Osteocyte (in vitro differentiated cells): ENCODE measurements around the gene CCDC80. TPM values are rescaled to one million over a fixed set of nuclear protein-coding genes. Genes with fewer than 3 reads are reported as not detected.
A peak's percentile ranks its signal among the peaks of the same experiment; 100 is the strongest.

Experiments
- DNase-seq: peaks from one replicate; pipeline ENCODE4 v3.0.0; 2021; ENCODE audit warnings: mixed read lengths; ENCODE audit not compliant: unreplicated experiment; ENCODE audit errors: extremely low spot score
- H3K27ac Mint-ChIP-seq: one replicate; pipeline ENCODE4 v1.8.0; 2021; ENCODE audit warnings: mild to moderate bottlenecking, mixed read lengths; ENCODE audit not compliant: unreplicated experiment
- H3K27me3 Mint-ChIP-seq: one replicate; pipeline ENCODE4 v1.8.0; 2021; ENCODE audit warnings: mixed read lengths; ENCODE audit not compliant: unreplicated experiment
- H3K36me3 Mint-ChIP-seq: one replicate; pipeline ENCODE4 v1.8.0; 2021; ENCODE audit warnings: mixed read lengths; ENCODE audit not compliant: unreplicated experiment
- H3K4me1 Mint-ChIP-seq: one replicate; pipeline ENCODE4 v1.8.0; 2021; ENCODE audit warnings: mixed read lengths; ENCODE audit not compliant: unreplicated experiment
- H3K4me3 Mint-ChIP-seq: one replicate; pipeline ENCODE4 v1.8.0; 2021; ENCODE audit warnings: mild to moderate bottlenecking, moderate library complexity, mixed read lengths; ENCODE audit not compliant: unreplicated experiment
- H3K9me3 Mint-ChIP-seq: one replicate; pipeline ENCODE4 v1.8.0; 2021; ENCODE audit warnings: mixed read lengths; ENCODE audit not compliant: unreplicated experiment
- CTCF ChIP-seq: fragments of 200-600 bp; sonication (generic); IDR thresholded peaks from 2 replicates; pipeline ENCODE4 v1.5.0; 2021; ENCODE audit warnings: antibody characterized with exemption, mild to moderate bottlenecking, moderate library complexity
- total RNA-seq: library from RNA; stranded (reverse); gene quantifications from 2 replicates; pipeline ENCODE4 v1.2.1, GENCODE V29; 2021

The CCDC80 gene
- total RNA-seq, 1 donor from 2014 or later, result 1,760 TPM

GRCh38 chr3:112602217-112602838, 38.6 kb downstream of the CCDC80 start:
- Mint-ChIP-seq H3K9me3 (no peaks in the 10 kb centered on the region), H3K27me3 (no peaks in the 10 kb centered on the region), H3K4me3 (no peak overlapping the region), H3K36me3 (peaks cover 56% of the 10 kb centered on the region), H3K4me1 (peaks cover 28% of the 10 kb centered on the region), H3K27ac (peak overlapping the region; percentile 43)
- no peak for DNase-seq
- no peak for TF ChIP-seq CTCF

- Mint-ChIP-seq H3K36me3 (peaks cover 33% of the 10 kb centered on the region), H3K9me3 (no peaks in the 10 kb centered on the region), H3K27ac (no peak overlapping the region), H3K4me3 (no peak overlapping the region), H3K4me1 (peaks cover 5% of the 10 kb centered on the region), H3K27me3 (no peaks in the 10 kb centered on the region)
- no peak for DNase-seq
- no peak for TF ChIP-seq CTCF
Measured at GRCh38 chr3:112598731-112599130, 42.2 kb downstream of the CCDC80 start.

- H3K9me3 Mint-ChIP-seq, result no peaks in the 10 kb centered on the region
- TF ChIP-seq CTCF, result no peak
- peaks cover 33% of the 10 kb centered on the region for H3K36me3 Mint-ChIP-seq
- peak overlapping the region; percentile 13 for H3K27ac Mint-ChIP-seq
- H3K4me1 Mint-ChIP-seq, result peaks cover 4% of the 10 kb centered on the region
- no peak overlapping the region for H3K4me3 Mint-ChIP-seq
- DNase-seq, result no peak
- H3K27me3 Mint-ChIP-seq, result no peaks in the 10 kb centered on the region
Measured at GRCh38 chr3:112597945-112598344, 43.0 kb downstream of the CCDC80 start.

DNA sequence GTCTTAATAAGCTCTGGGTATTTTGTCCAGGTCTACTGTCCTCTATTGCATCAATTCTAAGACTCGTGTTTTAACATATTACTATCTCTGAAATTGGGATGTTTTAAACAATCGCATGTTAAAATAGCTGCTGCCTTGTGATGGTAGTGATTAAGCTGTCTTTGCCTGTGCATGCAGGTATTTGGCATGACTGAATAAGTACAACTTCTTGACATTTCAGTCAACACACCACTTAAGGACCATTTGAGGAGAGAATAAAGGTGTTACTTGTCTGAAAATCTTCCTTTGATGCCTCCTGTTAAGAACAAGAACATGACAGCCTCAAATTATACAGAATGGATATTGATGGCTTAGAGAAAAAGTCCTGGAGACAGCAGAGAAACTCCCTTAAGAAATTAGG, 46.1 kb downstream of the CCDC80 start:
- H3K36me3 Mint-ChIP-seq, result peaks cover 16% of the 10 kb centered on the region
- peaks cover 4% of the 10 kb centered on the region for H3K4me1 Mint-ChIP-seq
- TF ChIP-seq CTCF, result no peak
- no peak overlapping the region for H3K4me3 Mint-ChIP-seq
- no peaks in the 10 kb centered on the region for H3K9me3 Mint-ChIP-seq
- DNase-seq, result no peak
- no peaks in the 10 kb centered on the region for H3K27me3 Mint-ChIP-seq
- H3K27ac Mint-ChIP-seq, result no peak overlapping the region

DNA sequence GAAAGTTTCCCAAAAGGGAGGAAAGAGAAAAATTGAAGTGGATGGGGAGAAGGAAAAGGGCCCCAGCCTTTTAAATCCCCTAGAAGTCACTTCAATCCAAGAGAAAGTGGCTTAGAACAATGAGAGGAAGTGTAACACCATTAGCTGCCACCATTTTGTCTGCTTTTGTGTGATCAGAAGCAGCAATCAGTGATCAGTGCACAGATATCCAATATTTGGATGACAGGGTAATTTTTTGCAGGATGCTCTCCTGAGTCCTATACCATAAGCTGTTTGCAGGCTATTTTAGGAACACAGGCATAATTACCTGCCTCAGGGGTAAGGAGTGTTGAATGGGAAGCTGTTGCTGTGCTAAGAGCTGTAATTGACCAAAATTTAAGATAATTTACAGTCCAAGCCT, 47.7 kb downstream of the CCDC80 start:
- peaks cover 10% of the 10 kb centered on the region for H3K36me3 Mint-ChIP-seq
- no peak for TF ChIP-seq CTCF
- H3K4me3 Mint-ChIP-seq, result no peak overlapping the region
- H3K4me1 Mint-ChIP-seq, result no peaks in the 10 kb centered on the region
- no peak for DNase-seq
- peak overlapping the region; percentile 21 for H3K27ac Mint-ChIP-seq
- H3K9me3 Mint-ChIP-seq, result no peaks in the 10 kb centered on the region
- no peaks in the 10 kb centered on the region for H3K27me3 Mint-ChIP-seq
